Ascending aorta (tissue), 2 donors: ENCODE measurements around the gene TAS2R19. TPM values are rescaled to one million over a fixed set of nuclear protein-coding genes. Genes with fewer than 3 reads are reported as not detected.

ENCODE experiments used
- DNase-seq, 2 donors: peaks; one replicate each; pipeline ENCODE4 v3.0.0-alpha.2; 2019; ENCODE audit warnings: low spot score in 2 of 2
- H3K27ac ChIP-seq, 2 donors: fragments of 200-600 bp; sonication (generic); one replicate each; pipeline ENCODE4 v1.5.1; 2016 to 2017; ENCODE audit warnings: mild to moderate bottlenecking in 1 of 2
- H3K27me3 ChIP-seq: fragments of 200-600 bp; sonication (generic); one replicate; pipeline ENCODE4 v1.5.1; 2017
- H3K36me3 ChIP-seq, 2 donors: fragments of 200-600 bp; sonication (generic); one replicate each; pipeline ENCODE4 v1.5.1; 2016
- H3K4me1 ChIP-seq, 2 donors: fragments of 200-600 bp; sonication (generic); one replicate each; pipeline ENCODE4 v1.5.1; 2016 to 2017; ENCODE audit warnings: mild to moderate bottlenecking in 1 of 2
- H3K4me3 ChIP-seq, 2 donors: fragments of 200-600 bp; sonication (generic); one replicate each; pipeline ENCODE4 v1.5.1; 2016 to 2017; ENCODE audit warnings: mild to moderate bottlenecking in 1 of 2
- H3K9me3 ChIP-seq, 2 donors: fragments of 200-600 bp; sonication (generic); one replicate each; pipeline ENCODE4 v1.5.1; 2016
- CTCF ChIP-seq, 3 experiments: fragments of 200-600 bp in 2 of 3; fragments of 450-650 bp in 1 of 3; sonication (generic) in 2 of 3; IDR thresholded peaks; one replicate each; pipeline ENCODE4 v1.5.1; 2016 to 2019; ENCODE audit warnings: antibody characterized with exemption in 3 of 3, mild to moderate bottlenecking in 1 of 3, moderate library complexity in 1 of 3
- intact Hi-C: fragments of 100-400 bp; cut with DNase I; formaldehyde crosslinking; loops from one replicate; pipeline ENCODE4 v1.15.1; 2023
- total RNA-seq: library from RNA; depleted of rRNA; stranded (reverse); fragments of >200 nt; gene quantifications from one replicate; pipeline ENCODE4 v1.1.0, GENCODE V29; 2016

The TAS2R19 gene
- total RNA-seq, 1 donor from 2014 or later, result not detected

GRCh38 chr12:10982244-10982643 lies 40.2 kb downstream of the TAS2R19 start:
- intact Hi-C loops, result no loop called here
- no peak for DNase-seq
- no peaks in the 10 kb centered on the region for H3K36me3 ChIP-seq
- H3K4me1 ChIP-seq, result no peaks in the 10 kb centered on the region
- H3K9me3 ChIP-seq, result no peaks in the 10 kb centered on the region
- TF ChIP-seq CTCF (IDR thresholded peaks at IDR 0.05), result no peak
- no peaks in the 10 kb centered on the region for H3K27me3 ChIP-seq
- no peak overlapping the region for H3K4me3 ChIP-seq
- H3K27ac ChIP-seq, result no peak overlapping the region

GRCh38 chr12:10974965-10975364 lies 47.5 kb downstream of the TAS2R19 start:
- intact Hi-C loops, result no loop called here
- no peak for TF ChIP-seq CTCF (IDR thresholded peaks at IDR 0.05)
- no peak overlapping the region for H3K27ac ChIP-seq
- H3K36me3 ChIP-seq, result no peaks in the 10 kb centered on the region
- H3K9me3 ChIP-seq, result no peaks in the 10 kb centered on the region
- no peaks in the 10 kb centered on the region for H3K27me3 ChIP-seq
- no peaks in the 10 kb centered on the region for H3K4me1 ChIP-seq
- DNase-seq, result no peak
- H3K4me3 ChIP-seq, result no peak overlapping the region

Other genes with a start within 250 kb of the TAS2R19 start
- not detected for gene TAS2R7, start 220.0 kb downstream of the TAS2R19 start, total RNA-seq
- not detected for gene TAS2R8, start 215.3 kb downstream of the TAS2R19 start, total RNA-seq
- not detected for gene TAS2R9, start 212.5 kb downstream of the TAS2R19 start, total RNA-seq
- not detected for gene TAS2R10, start 196.3 kb downstream of the TAS2R19 start, total RNA-seq
- not detected for gene PRR4, start 173.1 kb downstream of the TAS2R19 start, total RNA-seq
- gene PRH1, start 138.4 kb downstream of the TAS2R19 start, total RNA-seq, result not detected
- gene TAS2R13, start 113.1 kb downstream of the TAS2R19 start, total RNA-seq, result 1.4 TPM
- gene PRH2, start 93.4 kb downstream of the TAS2R19 start, total RNA-seq, result not detected
- not detected for gene TAS2R14, start 83.4 kb downstream of the TAS2R19 start, total RNA-seq
- gene TAS2R50, start 35.7 kb downstream of the TAS2R19 start, total RNA-seq, result not detected
- gene TAS2R20, start 24.3 kb downstream of the TAS2R19 start, total RNA-seq, result 4.7 TPM
- not detected for gene TAS2R31, start 8.8 kb upstream of the TAS2R19 start, total RNA-seq
- 23.2 TPM for gene TAS2R46, start 39.7 kb upstream of the TAS2R19 start, total RNA-seq
- not detected for gene TAS2R43, start 69.7 kb upstream of the TAS2R19 start, total RNA-seq
- 3.6 TPM for gene TAS2R30, start 112.0 kb upstream of the TAS2R19 start, total RNA-seq
- gene SMIM10L1, start 148.6 kb upstream of the TAS2R19 start, total RNA-seq, result 8.0 TPM
- not detected for gene TAS2R42, start 164.3 kb upstream of the TAS2R19 start, total RNA-seq
- not detected for gene PRB3, start 247.1 kb upstream of the TAS2R19 start, total RNA-seq